GM12878 (cell line): ENCODE results near the gene ZSCAN10. TPM values are rescaled to one million over a fixed set of nuclear protein-coding genes. Genes with fewer than 3 reads are reported as not detected.

Source experiments
- ATAC-seq: fragments of 200-7000 bp; cut with Tn5 transposase; 3 replicates; pipeline ENCODE4 v1.9.1; 2020; ENCODE audit warnings: mild to moderate bottlenecking, moderate library complexity
- BruUV-seq: library from RNA; stranded (reverse); fragments of 400-500 nt; replicated peaks from 2 replicates; lab custom pipeline; 2021; lab: Mats Ljungman, UMichigan
- CTCF ChIA-PET: fragments of 300-600 bp; sonication (Branson Sonifier 250); formaldehyde crosslinking; extraction: SDS; loops from one replicate; lab custom pipeline; 2021; ENCODE audit warnings: inconsistent platforms; lab: Yijun Ruan, JAX
- POLR2A ChIA-PET: fragments of 350-600 bp; formaldehyde crosslinking; extraction: SDS; loops from one replicate; lab custom pipeline; 2021; ENCODE audit warnings: inconsistent platforms; lab: Charles Lee
- RAD21 ChIA-PET: fragments of 300-600 bp; sonication (Branson Sonifier 250); formaldehyde crosslinking; loops from one replicate; lab custom pipeline; 2023; ENCODE audit warnings: antibody characterized with exemption; ENCODE audit not compliant: unreplicated experiment; lab: Charles Lee
- SMC1A ChIA-PET: fragments of 300-600 bp; sonication (Branson Sonifier 250); formaldehyde crosslinking; loops from one replicate; lab custom pipeline; 2023; ENCODE audit not compliant: unreplicated experiment, uncharacterized antibody; lab: Charles Lee
- DNase-seq: peaks from one replicate; pipeline ENCODE4 v3.0.0-alpha.2; 2011; ENCODE audit warnings: low read depth, low spot score
- FAIRE-seq: peaks from 3 replicates; lab custom pipeline; 2011; peaks lifted over from hg19 to GRCh38; lab: Jason Lieb, UNC
- H2AFZ ChIP-seq: 2 replicates; pipeline ENCODE4 v1.6.0; 2011; ENCODE audit warnings: low read depth, low read length, control low read depth; ENCODE audit not compliant: control insufficient read depth
- H3K27ac ChIP-seq: 2 replicates; pipeline ENCODE4 v1.5.1; 2011; ENCODE audit warnings: control low read depth; ENCODE audit not compliant: control insufficient read depth, insufficient read depth
- H3K27me3 ChIP-seq, 2 experiments: replicated peaks in 1 of 2; 2 replicates each; pipeline versions ENCODE4 v1.6.0 to v1.6.1; 2011; ENCODE audit warnings: low read length in 1 of 2; ENCODE audit not compliant: control insufficient read depth in 2 of 2, insufficient read depth in 2 of 2
- H3K36me3 ChIP-seq, 2 experiments: 2 replicates each; pipeline ENCODE4 v1.5.1; 2011; ENCODE audit warnings: low read length in 1 of 2; ENCODE audit not compliant: control insufficient read depth in 2 of 2, insufficient read depth in 2 of 2
- H3K4me1 ChIP-seq: 2 replicates; pipeline ENCODE4 v1.6.1; 2011; ENCODE audit warnings: mild to moderate bottlenecking, low read length, moderate library complexity, mixed read lengths; ENCODE audit not compliant: control insufficient read depth, insufficient read depth
- H3K4me2 ChIP-seq: 2 replicates; pipeline ENCODE4 v1.6.0; 2011; ENCODE audit warnings: control low read depth; ENCODE audit not compliant: control insufficient read depth, insufficient read depth
- H3K4me3 ChIP-seq: fragments of 200-600 bp; sonication (generic); 2 replicates; pipeline ENCODE4 v1.5.1; 2016
- H3K79me2 ChIP-seq: 2 replicates; pipeline ENCODE4 v1.6.0; 2011; ENCODE audit warnings: low read length; ENCODE audit not compliant: control insufficient read depth, insufficient read depth
- H3K9ac ChIP-seq: 2 replicates; pipeline ENCODE4 v1.8.0; 2011; ENCODE audit warnings: low read length, control low read depth, mixed read lengths; ENCODE audit not compliant: control insufficient read depth, insufficient read depth
- H3K9me3 ChIP-seq: replicated peaks from 3 replicates; pipeline ENCODE4 v1.5.1; 2011; ENCODE audit warnings: mild to moderate bottlenecking, low read length; ENCODE audit not compliant: control insufficient read depth, insufficient read depth
- H4K20me1 ChIP-seq: 2 replicates; pipeline ENCODE4 v1.6.0; 2011; ENCODE audit not compliant: control insufficient read depth, insufficient read depth
- CHD2 ChIP-seq: IDR thresholded peaks from 2 replicates; pipeline ENCODE4 v1.6.1; 2011; ENCODE audit warnings: low read depth, low read length, improper control_type of control experiment, borderline replicate concordance
- CTCF ChIP-seq, 3 experiments: IDR thresholded peaks in 2 of 3; conservative IDR thresholded peaks in 1 of 3; 2 replicates each; pipeline ENCODE4 v1.5.1; 2011; ENCODE audit warnings: low read depth in 3 of 3, low read length in 3 of 3, mild to moderate bottlenecking in 3 of 3, control low read depth in 2 of 3, moderate library complexity in 2 of 3, inconsistent platforms in 1 of 3, mixed read lengths in 1 of 3; ENCODE audit not compliant: control insufficient read depth in 2 of 3, insufficient read depth in 1 of 3; ENCODE audit errors: extremely low read depth in 1 of 3
- DPF2 ChIP-seq: fragments of 450-650 bp; IDR thresholded peaks from 2 replicates; pipeline ENCODE4 v1.6.1; 2017; ENCODE audit warnings: mild to moderate bottlenecking
- ESRRA ChIP-seq: IDR thresholded peaks from 2 replicates; pipeline ENCODE4 v1.6.1; 2012; ENCODE audit warnings: mild to moderate bottlenecking, low read length, improper control_type of control experiment
- GABPA ChIP-seq: IDR thresholded peaks from 2 replicates; pipeline ENCODE4 v1.6.1; 2014; ENCODE audit warnings: antibody characterized with exemption, low read depth, mild to moderate bottlenecking, inconsistent platforms
- GATAD2B ChIP-seq: fragments of 450-650 bp; conservative IDR thresholded peaks from 2 replicates; pipeline ENCODE4 v1.6.1; 2017; ENCODE audit warnings: low read depth, mild to moderate bottlenecking, moderate library complexity
- IKZF1 ChIP-seq: fragments of 450-650 bp; conservative IDR thresholded peaks from 2 replicates; pipeline ENCODE4 v1.6.1; 2017; ENCODE audit warnings: antibody characterized with exemption, mild to moderate bottlenecking
- MEF2A ChIP-seq: IDR thresholded peaks from 2 replicates; pipeline ENCODE4 v1.6.1; 2011; ENCODE audit warnings: low read depth, mild to moderate bottlenecking, low read length, moderate library complexity; ENCODE audit not compliant: insufficient read depth
- NR2F1 ChIP-seq: fragments of 450-650 bp; conservative IDR thresholded peaks from 2 replicates; pipeline ENCODE4 v1.6.1; 2017; ENCODE audit warnings: mild to moderate bottlenecking
- RAD21 ChIP-seq: IDR thresholded peaks from 2 replicates; pipeline ENCODE4 v1.6.1; 2011; ENCODE audit warnings: mild to moderate bottlenecking, low read depth, low read length, moderate library complexity; ENCODE audit not compliant: insufficient read depth
- RUNX3 ChIP-seq: IDR thresholded peaks from 2 replicates; pipeline ENCODE4 v1.6.1; 2012; ENCODE audit warnings: low read length, inconsistent platforms
- SMC3 ChIP-seq: IDR thresholded peaks from 2 replicates; pipeline ENCODE4 v1.6.1; 2011; ENCODE audit warnings: low read length, improper control_type of control experiment, borderline replicate concordance
- ZNF384 ChIP-seq: IDR thresholded peaks from 2 replicates; pipeline ENCODE4 v1.6.1; 2012; ENCODE audit warnings: low read depth, mild to moderate bottlenecking, low read length, improper control_type of control experiment, borderline replicate concordance
- ZSCAN29 ChIP-seq: fragments of 450-650 bp; IDR thresholded peaks from 2 replicates; pipeline ENCODE4 v1.6.1; 2017; ENCODE audit warnings: mild to moderate bottlenecking, moderate library complexity
- ZZZ3 ChIP-seq: IDR thresholded peaks from 2 replicates; pipeline ENCODE4 v1.6.1; 2011; ENCODE audit warnings: low read depth; ENCODE audit not compliant: control insufficient read depth, insufficient read length
- WGBS: methylation state at CpG from one replicate; pipeline ENCODE4 v1.1.6; 2016; ENCODE audit warnings: low lambda C conversion rate; ENCODE audit not compliant: insufficient replicate concordance, insufficient coverage; ENCODE audit errors: missing lambda C conversion rate; 5-methylcytosine and 5-hydroxymethylcytosine counted together
- in situ Hi-C: fragments of 300-500 bp; cut with MboI; formaldehyde crosslinking; loops from 9 replicates; pipeline ENCODE4 v1.14.3; 2018; ENCODE audit warnings: mixed read lengths
- intact Hi-C: fragments of 100-400 bp; cut with micrococcal nuclease; formaldehyde crosslinking; loops from one replicate; pipeline ENCODE4 v1.14.2; 2022; ENCODE audit not compliant: unreplicated experiment
- polyA plus RNA-seq, 11 experiments: library from polyadenylated mRNA; depleted of rRNA in 4 of 11; unstranded in 6 of 11; stranded (reverse) in 5 of 11; fragments of >200 nt; fragmentation: Nextera tagmentation in 4 of 11; fragmentation: Illumina TruSeq in 1 of 11; extraction: Ambion mirVana in 4 of 11; extraction: Trizol in 1 of 11; gene quantifications; 1 replicate in 1 of 11; 2 replicates in 10 of 11; pipeline versions ENCODE4 v1.2.1 to v1.2.3, GENCODE V29; 2011 to 2016; ENCODE audit warnings: inconsistent platforms in 2 of 11, missing spikeins in 2 of 11, low read depth in 1 of 11
- total RNA-seq, 4 experiments: library from RNA; depleted of rRNA in 3 of 4; stranded (reverse); fragments of >200 nt in 3 of 4; fragmentation: Illumina TruSeq in 1 of 4; extraction: Trizol in 1 of 4; gene quantifications; 2 replicates each; pipeline versions ENCODE4 v1.2.1 to v1.2.3, GENCODE V29; 2013 to 2021
- TF ChIP-seq, protein P1 (sequence below): IDR thresholded peaks from 2 replicates; pipeline ENCODE4 v1.6.1; 2012; ENCODE audit warnings: low read depth, low read length, improper control_type of control experiment
- TF ChIP-seq, protein P2 (sequence below): IDR thresholded peaks from 2 replicates; pipeline ENCODE4 v1.6.1; 2012; ENCODE audit warnings: mild to moderate bottlenecking, low read depth, low read length

ZSCAN10 gene
- total and polyA plus RNA-seq, 10 of the 15 experiments (the other 5 are each of a cell fraction or from before 2014, with no cell fraction given): 0.06 to 0.33 TPM; not detected in 8

GRCh38 chr16:3087243-3088235 lies 11.6 kb downstream of the ZSCAN10 start:
- FAIRE-seq (no peak), DNase-seq (no peak), ATAC-seq (peak; percentile 73)
- H2AFZ ChIP-seq: no peak overlapping the region
- no peaks in the 10 kb centered on the region for H4K20me1 ChIP-seq
- H3K4me3 ChIP-seq: no peak overlapping the region
- ChIA-PET RAD21 (interaction anchor here (1.1 to 1.5 kb wide), 3 partner anchors 24 to 42 kb away, joined by 3 to 4 read pairs (median 3); no protein-coding TSS in a partner anchor), POLR2A (interaction anchor here (1.0 to 1.4 kb wide), 2 partner anchors 10 to 13 kb away, joined by 3 read pairs; no protein-coding TSS in a partner anchor), CTCF (interaction anchor here (0.6 to 21.2 kb wide), 9 partner anchors 9 to 84 kb away, joined by 3 to 396 read pairs (median 5); partner anchors contain the start of gene IL32), SMC1A (interaction anchor here (1.0 to 1.5 kb wide), 2 partner anchors 10 to 23 kb away, joined by 4 read pairs; partner anchors contain the start of gene IL32)
- no peaks in the 10 kb centered on the region for H3K9me3 ChIP-seq
- H3K9ac ChIP-seq: no peak overlapping the region
- H3K79me2 ChIP-seq: no peaks in the 10 kb centered on the region
- H3K27ac ChIP-seq: no peak overlapping the region
- intact Hi-C loops: no loop called here
- 55% methylated on average over 18 of the region's 18 CpGs for WGBS
- no peak overlapping the region for H3K4me2 ChIP-seq
- H3K4me1 ChIP-seq: no peaks in the 10 kb centered on the region
- BruUV-seq: no TSS peak
- H3K27me3 ChIP-seq: no peaks in the 10 kb centered on the region
- no peaks in the 10 kb centered on the region for H3K36me3 ChIP-seq
- in situ Hi-C loops: no loop called here
- TF ChIP-seq RUNX3 (no peak), ZSCAN29 (no peak), RAD21 (0 out of 2 replicates have a peak, but pooled peaks have one; percentile 26), SMC3 (peak; percentile 30; the same call in 1 of the 2 replicates), MEF2A (no peak), GABPA (no peak), CHD2 (no peak), IKZF1 (0 out of 2 replicates have a peak, but pooled peaks have one; percentile 25), ZNF384 (no peak), GATAD2B (no peak), CTCF (IDR thresholded peaks at IDR 0.05 in 2 of 3, conservative IDR thresholded peaks at IDR 0.05 in 1 of 3; ENCODE audit: control insufficient read depth in 2 of 3, extremely low read depth in 1 of 3, insufficient read depth in 1 of 3, low read depth in 3 of 3, low read length in 3 of 3) (peak; percentile 23 to 40 (median 38); a peak in 4 of 6 replicates), DPF2 (no peak), ZZZ3 (no peak), NR2F1 (peak; percentile 52), ESRRA (no peak)
- TF ChIP-seq, protein P1, sequence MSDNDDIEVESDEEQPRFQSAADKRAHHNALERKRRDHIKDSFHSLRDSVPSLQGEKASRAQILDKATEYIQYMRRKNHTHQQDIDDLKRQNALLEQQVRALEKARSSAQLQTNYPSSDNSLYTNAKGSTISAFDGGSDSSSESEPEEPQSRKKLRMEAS: no peak
- TF ChIP-seq, protein P2, sequence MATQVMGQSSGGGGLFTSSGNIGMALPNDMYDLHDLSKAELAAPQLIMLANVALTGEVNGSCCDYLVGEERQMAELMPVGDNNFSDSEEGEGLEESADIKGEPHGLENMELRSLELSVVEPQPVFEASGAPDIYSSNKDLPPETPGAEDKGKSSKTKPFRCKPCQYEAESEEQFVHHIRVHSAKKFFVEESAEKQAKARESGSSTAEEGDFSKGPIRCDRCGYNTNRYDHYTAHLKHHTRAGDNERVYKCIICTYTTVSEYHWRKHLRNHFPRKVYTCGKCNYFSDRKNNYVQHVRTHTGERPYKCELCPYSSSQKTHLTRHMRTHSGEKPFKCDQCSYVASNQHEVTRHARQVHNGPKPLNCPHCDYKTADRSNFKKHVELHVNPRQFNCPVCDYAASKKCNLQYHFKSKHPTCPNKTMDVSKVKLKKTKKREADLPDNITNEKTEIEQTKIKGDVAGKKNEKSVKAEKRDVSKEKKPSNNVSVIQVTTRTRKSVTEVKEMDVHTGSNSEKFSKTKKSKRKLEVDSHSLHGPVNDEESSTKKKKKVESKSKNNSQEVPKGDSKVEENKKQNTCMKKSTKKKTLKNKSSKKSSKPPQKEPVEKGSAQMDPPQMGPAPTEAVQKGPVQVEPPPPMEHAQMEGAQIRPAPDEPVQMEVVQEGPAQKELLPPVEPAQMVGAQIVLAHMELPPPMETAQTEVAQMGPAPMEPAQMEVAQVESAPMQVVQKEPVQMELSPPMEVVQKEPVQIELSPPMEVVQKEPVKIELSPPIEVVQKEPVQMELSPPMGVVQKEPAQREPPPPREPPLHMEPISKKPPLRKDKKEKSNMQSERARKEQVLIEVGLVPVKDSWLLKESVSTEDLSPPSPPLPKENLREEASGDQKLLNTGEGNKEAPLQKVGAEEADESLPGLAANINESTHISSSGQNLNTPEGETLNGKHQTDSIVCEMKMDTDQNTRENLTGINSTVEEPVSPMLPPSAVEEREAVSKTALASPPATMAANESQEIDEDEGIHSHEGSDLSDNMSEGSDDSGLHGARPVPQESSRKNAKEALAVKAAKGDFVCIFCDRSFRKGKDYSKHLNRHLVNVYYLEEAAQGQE: peak; percentile 54; the same call in 1 of the 2 replicates
